Dendritic cell treated with granulocyte-macrophage colony-stimulating factor and Interleukin-4, amounts not matched to agents 40 ng/mL and 50 ng/mL, for 4 days (primary cell): ENCODE measurements around the gene SFXN3.

Experiments
- H3K27ac Mint-ChIP-seq: one replicate; pipeline ENCODE4 v1.8.0; 2022; ENCODE audit warnings: mild to moderate bottlenecking, mixed read lengths
- H3K27me3 Mint-ChIP-seq: one replicate; pipeline ENCODE4 v1.8.0; 2022; ENCODE audit warnings: mild to moderate bottlenecking, mixed read lengths
- H3K36me3 Mint-ChIP-seq: one replicate; pipeline ENCODE4 v1.8.0; 2022; ENCODE audit warnings: low read depth, mixed read lengths
- H3K4me1 Mint-ChIP-seq: one replicate; pipeline ENCODE4 v1.8.0; 2022; ENCODE audit warnings: low read depth, mixed read lengths
- H3K4me3 Mint-ChIP-seq: one replicate; pipeline ENCODE4 v1.8.0; 2022; ENCODE audit warnings: mild to moderate bottlenecking, moderate library complexity, mixed read lengths
- H3K9me3 Mint-ChIP-seq: one replicate; pipeline ENCODE4 v1.8.0; 2022; ENCODE audit warnings: mixed read lengths
- intact Hi-C: fragments of 100-400 bp; cut with micrococcal nuclease; formaldehyde crosslinking; loops from one replicate; pipeline ENCODE4 v1.15.0; 2022

SFXN3 gene

DNA sequence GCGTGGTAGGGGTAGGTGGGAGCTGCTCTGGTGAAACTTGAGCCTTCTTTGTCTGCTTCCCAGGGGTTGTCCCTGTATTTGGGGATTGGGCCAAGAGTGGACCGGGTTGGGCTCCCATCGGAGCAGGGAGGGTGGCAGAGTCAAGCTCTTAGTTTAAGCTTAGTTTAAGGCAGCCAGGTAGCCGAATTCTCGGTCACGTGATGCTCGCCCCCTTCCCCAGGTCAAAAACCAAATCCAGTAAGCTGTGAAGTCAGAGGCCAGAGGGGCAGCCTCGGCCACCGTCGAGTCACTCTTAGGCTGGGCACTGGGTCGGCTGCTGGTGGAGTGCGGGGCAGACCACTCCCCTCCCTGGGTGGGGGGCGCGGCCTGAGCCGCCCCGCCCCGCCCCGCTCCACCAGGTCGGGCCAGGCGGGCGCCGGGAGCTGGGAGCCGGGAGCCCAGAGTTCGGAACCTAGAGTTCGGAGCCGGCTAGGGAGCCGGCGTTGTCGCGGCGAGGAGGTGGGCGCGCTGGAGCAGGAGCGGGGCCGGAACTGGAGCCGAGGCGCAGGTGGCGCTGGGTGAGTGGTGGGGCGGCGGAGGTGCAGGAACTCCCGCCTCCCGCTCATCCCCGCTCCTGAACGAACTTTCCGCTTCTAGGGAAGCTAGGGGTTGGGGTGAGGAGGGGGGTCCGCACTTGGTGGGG is 34.2 kb upstream of the SFXN3 start:
- Mint-ChIP-seq H3K36me3 (peaks cover 43% of the 10 kb centered on the region), H3K9me3 (no peaks in the 10 kb centered on the region), H3K27me3 (peaks cover 7% of the 10 kb centered on the region), H3K27ac (peak overlapping the region; percentile 71), H3K4me3 (peak overlapping the region; percentile 91), H3K4me1 (peaks cover 43% of the 10 kb centered on the region)
- intact Hi-C loops, result loop anchor here (5.0 kb wide), 1 partner anchor 35 kb away; the partner anchor contains the start of genes PDZD7 and SFXN3

- peaks cover 7% of the 10 kb centered on the region for H3K27me3 Mint-ChIP-seq
- H3K27ac Mint-ChIP-seq, result peak overlapping the region; percentile 71
- H3K36me3 Mint-ChIP-seq, result peaks cover 42% of the 10 kb centered on the region
- H3K9me3 Mint-ChIP-seq, result no peaks in the 10 kb centered on the region
- peaks cover 47% of the 10 kb centered on the region for H3K4me1 Mint-ChIP-seq
- intact Hi-C loops, result loop anchor here (5.0 kb wide), 1 partner anchor 35 kb away; the partner anchor contains the start of genes PDZD7 and SFXN3
- H3K4me3 Mint-ChIP-seq, result peak overlapping the region; percentile 91
Measured at GRCh38 chr10:100997360-100998182, 33.5 kb upstream of the SFXN3 start.

DNA sequence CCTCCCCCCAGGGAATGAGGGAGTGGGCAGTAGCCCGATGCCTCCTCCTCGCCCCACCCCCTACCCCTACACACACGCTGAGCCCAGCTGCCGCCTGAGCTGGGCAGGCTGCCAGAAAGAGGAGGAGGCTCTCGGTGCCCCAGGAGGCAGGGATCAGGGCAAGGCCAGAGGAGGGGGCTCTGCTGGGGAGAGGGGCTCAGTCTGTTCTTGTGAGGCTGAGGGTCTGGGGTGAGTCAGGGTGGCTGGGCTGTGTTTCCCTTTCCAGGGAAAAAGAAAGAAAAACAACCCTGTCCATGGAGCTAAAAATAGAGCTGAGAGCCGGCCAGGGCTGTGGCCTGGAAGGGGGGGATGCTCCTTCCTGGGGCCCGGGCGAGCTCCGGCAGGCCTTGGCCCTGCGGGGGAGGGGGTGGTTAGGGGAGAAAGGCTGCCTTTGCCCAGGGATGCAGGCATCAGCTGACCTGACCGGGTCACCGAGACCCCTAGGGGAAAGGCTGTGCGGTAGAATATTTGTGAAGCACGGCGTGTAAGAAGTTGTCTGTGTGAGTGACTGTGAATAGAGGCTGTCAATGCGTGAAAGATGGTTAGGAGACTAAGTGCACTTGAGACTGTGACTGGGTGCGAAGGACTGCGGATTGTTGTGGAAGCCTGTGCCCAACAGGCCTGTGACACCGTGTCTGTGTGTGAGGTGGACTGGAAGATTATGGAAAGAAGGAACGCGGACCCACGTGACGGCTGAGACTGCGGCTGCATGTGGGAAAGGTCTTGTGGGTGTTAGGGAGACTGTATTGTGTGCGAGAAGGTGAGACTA is 32.6 kb upstream of the SFXN3 start:
- H3K4me3 Mint-ChIP-seq, result peak overlapping the region; percentile 91
- intact Hi-C loops, result loop anchor here (5.0 kb wide), 1 partner anchor 34 kb away; the partner anchor contains the start of genes PDZD7 and SFXN3
- H3K4me1 Mint-ChIP-seq, result peaks cover 47% of the 10 kb centered on the region
- peak overlapping the region; percentile 71 for H3K27ac Mint-ChIP-seq
- H3K9me3 Mint-ChIP-seq, result no peaks in the 10 kb centered on the region
- H3K36me3 Mint-ChIP-seq, result peaks cover 42% of the 10 kb centered on the region
- peaks cover 7% of the 10 kb centered on the region for H3K27me3 Mint-ChIP-seq

DNA sequence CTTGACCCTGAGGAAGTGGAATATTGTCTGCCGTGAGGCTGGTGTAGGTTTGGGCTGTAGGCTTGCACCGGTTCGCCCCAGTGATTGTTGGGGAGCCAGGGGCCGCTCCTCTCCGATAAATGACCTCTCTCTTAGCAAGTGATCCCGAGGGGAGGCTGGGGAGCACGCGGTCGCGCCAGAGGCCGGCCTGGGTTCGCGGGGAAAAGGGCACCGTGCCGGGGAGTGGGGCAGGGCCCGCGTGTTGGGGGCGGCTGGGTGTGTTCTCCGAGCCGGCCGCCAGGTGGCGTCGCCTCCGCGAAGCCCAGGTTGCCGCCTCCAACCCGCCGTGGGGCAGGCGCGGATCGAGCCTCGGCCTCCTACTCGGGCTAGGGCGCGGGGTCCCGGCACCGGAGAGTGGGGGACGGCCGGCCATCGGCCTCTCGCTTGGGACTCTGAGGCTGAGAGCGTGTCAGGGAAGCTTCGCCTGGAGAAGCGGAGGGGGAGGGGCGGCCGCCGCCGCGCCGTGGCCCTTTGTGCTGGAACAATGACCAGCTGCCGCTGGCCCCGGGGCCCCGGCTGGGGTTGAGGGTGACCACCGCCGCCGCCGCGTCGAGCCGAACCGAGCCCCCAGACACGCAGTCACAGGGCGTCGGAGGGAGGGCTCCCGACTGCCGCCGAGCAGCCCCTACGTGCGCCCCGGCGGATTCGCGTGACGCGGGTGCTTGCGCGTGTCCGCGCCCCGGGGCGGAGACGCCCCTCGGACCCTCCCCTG is 31.9 kb upstream of the SFXN3 start:
- Mint-ChIP-seq H3K36me3 (peaks cover 44% of the 10 kb centered on the region), H3K27me3 (peaks cover 7% of the 10 kb centered on the region), H3K27ac (peak overlapping the region; percentile 71), H3K9me3 (no peaks in the 10 kb centered on the region), H3K4me3 (peak overlapping the region; percentile 91), H3K4me1 (peaks cover 47% of the 10 kb centered on the region)
- intact Hi-C loops, result loop anchor here (1.0 to 5.0 kb wide), 2 partner anchors 15 to 33 kb away; partner anchors contain the start of genes PDZD7 and SFXN3

- peaks cover 47% of the 10 kb centered on the region for H3K4me1 Mint-ChIP-seq
- H3K4me3 Mint-ChIP-seq, result peak within 1 kb of the TSS; percentile 91
- intact Hi-C loops, result loop anchor here (1.0 to 5.0 kb wide), 2 partner anchors 15 to 33 kb away; partner anchors contain the start of genes PDZD7 and SFXN3
- no peaks in the 10 kb centered on the region for H3K9me3 Mint-ChIP-seq
- peaks cover 45% of the 10 kb centered on the region for H3K36me3 Mint-ChIP-seq
- peaks cover 7% of the 10 kb centered on the region for H3K27me3 Mint-ChIP-seq
- H3K27ac Mint-ChIP-seq, result peak within 1 kb of the TSS; percentile 71
Measured at GRCh38 chr10:100999742-101000126, 31.3 kb upstream of the SFXN3 start, which contains the start of gene LZTS2. TSS of gene LZTS2 (plus strand) at chr10:100999808. CDS start at chr10:101002539, 2,731 bp downstream.

- intact Hi-C loops, result no loop called here
- Mint-ChIP-seq H3K27ac (peak overlapping the region; percentile 71), H3K27me3 (peaks cover 7% of the 10 kb centered on the region), H3K36me3 (peaks cover 51% of the 10 kb centered on the region), H3K9me3 (no peaks in the 10 kb centered on the region), H3K4me3 (peak overlapping the region; percentile 88), H3K4me1 (peaks cover 47% of the 10 kb centered on the region)
Measured at GRCh38 chr10:101000127-101000914, 30.7 kb upstream of the SFXN3 start.

GRCh38 chr10:101000915-101001658 is 29.9 kb upstream of the SFXN3 start:
- H3K9me3 Mint-ChIP-seq, result no peaks in the 10 kb centered on the region
- peaks cover 58% of the 10 kb centered on the region for H3K36me3 Mint-ChIP-seq
- peaks cover 47% of the 10 kb centered on the region for H3K4me1 Mint-ChIP-seq
- H3K4me3 Mint-ChIP-seq, result peak overlapping the region; percentile 88
- peak overlapping the region; percentile 71 for H3K27ac Mint-ChIP-seq
- peaks cover 7% of the 10 kb centered on the region for H3K27me3 Mint-ChIP-seq
- intact Hi-C loops, result no loop called here

- Mint-ChIP-seq H3K27me3 (peaks cover 7% of the 10 kb centered on the region), H3K9me3 (no peaks in the 10 kb centered on the region), H3K4me1 (peaks cover 41% of the 10 kb centered on the region), H3K36me3 (peaks cover 64% of the 10 kb centered on the region), H3K4me3 (no peak overlapping the region), H3K27ac (peak overlapping the region; percentile 71)
- intact Hi-C loops, result no loop called here
Measured at GRCh38 chr10:101001659-101002035, 29.4 kb upstream of the SFXN3 start.

DNA sequence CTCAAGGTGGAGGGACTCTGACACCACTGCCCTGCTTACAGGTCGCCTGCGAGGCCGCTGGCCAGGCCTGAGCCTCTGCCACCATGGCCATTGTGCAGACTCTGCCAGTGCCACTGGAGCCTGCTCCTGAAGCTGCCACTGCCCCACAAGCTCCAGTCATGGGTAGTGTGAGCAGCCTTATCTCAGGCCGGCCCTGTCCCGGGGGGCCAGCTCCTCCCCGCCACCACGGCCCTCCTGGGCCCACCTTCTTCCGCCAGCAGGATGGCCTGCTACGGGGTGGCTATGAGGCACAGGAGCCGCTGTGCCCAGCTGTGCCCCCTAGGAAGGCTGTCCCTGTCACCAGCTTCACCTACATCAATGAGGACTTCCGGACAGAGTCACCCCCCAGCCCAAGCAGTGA is 28.6 kb upstream of the SFXN3 start:
- intact Hi-C loops, result no loop called here
- Mint-ChIP-seq H3K4me3 (no peak overlapping the region), H3K36me3 (peaks cover 66% of the 10 kb centered on the region), H3K27me3 (peaks cover 7% of the 10 kb centered on the region), H3K9me3 (no peaks in the 10 kb centered on the region), H3K4me1 (peaks cover 39% of the 10 kb centered on the region), H3K27ac (no peak overlapping the region)

- Mint-ChIP-seq H3K36me3 (peaks cover 61% of the 10 kb centered on the region), H3K9me3 (no peaks in the 10 kb centered on the region), H3K27me3 (peaks cover 7% of the 10 kb centered on the region), H3K4me1 (peaks cover 28% of the 10 kb centered on the region), H3K4me3 (no peak overlapping the region), H3K27ac (no peak overlapping the region)
- intact Hi-C loops, result no loop called here
Measured at GRCh38 chr10:101003639-101004206, 27.3 kb upstream of the SFXN3 start.

- peaks cover 57% of the 10 kb centered on the region for H3K36me3 Mint-ChIP-seq
- peaks cover 19% of the 10 kb centered on the region for H3K4me1 Mint-ChIP-seq
- intact Hi-C loops, result no loop called here
- peaks cover 7% of the 10 kb centered on the region for H3K27me3 Mint-ChIP-seq
- no peaks in the 10 kb centered on the region for H3K9me3 Mint-ChIP-seq
- H3K27ac Mint-ChIP-seq, result no peak overlapping the region
- no peak overlapping the region for H3K4me3 Mint-ChIP-seq
Measured at GRCh38 chr10:101005361-101005760, 25.7 kb upstream of the SFXN3 start.
